GM23338 (cell line): ENCODE results near the gene ERCC6. TPM values are rescaled to one million over a fixed set of nuclear protein-coding genes. Genes with fewer than 3 reads are reported as not detected.

ENCODE experiments used
- ATAC-seq: fragments of 200-7000 bp; cut with Tn5 transposase; 3 replicates; pipeline ENCODE4 v1.9.1; 2020
- DNase-seq: peaks from one replicate; pipeline ENCODE4 v3.0.0-alpha.2; 2015; ENCODE audit warnings: low spot score
- H2AFZ ChIP-seq: fragments of 200-600 bp; sonication (generic); 2 replicates; pipeline ENCODE4 v1.8.0; 2016; ENCODE audit warnings: antibody characterized with exemption, mild to moderate bottlenecking, moderate library complexity
- H3F3A ChIP-seq: fragments of 200-600 bp; sonication (generic); replicated peaks from 2 replicates; pipeline ENCODE4 v1.8.0; 2017; ENCODE audit warnings: antibody characterized with exemption, mixed run types, low read depth
- H3K27ac ChIP-seq: fragments of 200-600 bp; sonication (generic); 2 replicates; pipeline ENCODE4 v1.6.1; 2016; ENCODE audit warnings: low read depth
- H3K27me3 ChIP-seq: fragments of 200-600 bp; sonication (generic); 2 replicates; pipeline ENCODE4 v1.8.0; 2016; ENCODE audit warnings: mild to moderate bottlenecking, mixed run types, moderate library complexity; ENCODE audit not compliant: insufficient read depth
- H3K36me3 ChIP-seq: fragments of 200-600 bp; sonication (generic); 2 replicates; pipeline ENCODE4 v1.8.0; 2016; ENCODE audit warnings: mild to moderate bottlenecking; ENCODE audit not compliant: insufficient read depth
- H3K4me1 ChIP-seq: fragments of 200-600 bp; sonication (generic); 2 replicates; pipeline ENCODE4 v1.8.0; 2016; ENCODE audit warnings: mild to moderate bottlenecking, moderate library complexity; ENCODE audit not compliant: insufficient read depth
- H3K4me2 ChIP-seq: fragments of 200-600 bp; sonication (generic); 2 replicates; pipeline ENCODE4 v1.7.1; 2017; ENCODE audit warnings: mixed run types
- H3K4me3 ChIP-seq: fragments of 200-600 bp; sonication (generic); 2 replicates; pipeline ENCODE4 v1.6.1; 2016; ENCODE audit warnings: mixed run types
- H3K79me2 ChIP-seq: fragments of 200-600 bp; sonication (generic); replicated peaks from 2 replicates; pipeline ENCODE4 v1.8.0; 2017; ENCODE audit warnings: mild to moderate bottlenecking; ENCODE audit not compliant: insufficient read depth
- H3K9me2 ChIP-seq: fragments of 200-600 bp; sonication (generic); 2 replicates; pipeline ENCODE4 v1.8.0; 2017; ENCODE audit not compliant: insufficient read depth
- H4K20me1 ChIP-seq: fragments of 200-600 bp; sonication (generic); replicated peaks from 2 replicates; pipeline ENCODE4 v1.8.0; 2017; ENCODE audit warnings: mild to moderate bottlenecking; ENCODE audit not compliant: insufficient read depth
- H3K27ac Mint-ChIP-seq: 2 replicates; pipeline ENCODE4 v1.8.0; 2020; ENCODE audit warnings: inconsistent platforms, mild to moderate bottlenecking, moderate library complexity, mixed read lengths
- H3K27me3 Mint-ChIP-seq: 3 replicates; pipeline ENCODE4 v1.8.0; 2022; ENCODE audit warnings: low read depth, mild to moderate bottlenecking, moderate library complexity, mixed read lengths, inconsistent platforms; ENCODE audit not compliant: insufficient read depth, poor library complexity
- H3K36me3 Mint-ChIP-seq: 3 replicates; pipeline ENCODE4 v1.8.0; 2021; ENCODE audit warnings: low read depth, mild to moderate bottlenecking, inconsistent platforms, moderate library complexity, mixed read lengths
- H3K4me1 Mint-ChIP-seq: 3 replicates; pipeline ENCODE4 v1.8.0; 2020; ENCODE audit warnings: mild to moderate bottlenecking, inconsistent platforms, mixed read lengths
- H3K4me3 Mint-ChIP-seq: 3 replicates; pipeline ENCODE4 v1.8.0; 2021; ENCODE audit warnings: moderate library complexity, mild to moderate bottlenecking, inconsistent platforms, mixed read lengths
- H3K9me3 Mint-ChIP-seq: 3 replicates; pipeline ENCODE4 v1.8.0; 2020; ENCODE audit warnings: moderate library complexity, mild to moderate bottlenecking, inconsistent platforms, mixed read lengths
- CREB1 ChIP-seq: fragments of 250-450 bp; sonication (Bioruptor Pico); IDR thresholded peaks from 2 replicates; pipeline ENCODE4 v1.5.0; 2020; ENCODE audit warnings: low read depth, mild to moderate bottlenecking, moderate library complexity
- ETS1 ChIP-seq: IDR thresholded peaks from 2 replicates; pipeline ENCODE4 v1.6.1; 2016; ENCODE audit warnings: antibody characterized with exemption
- EZH2 ChIP-seq: fragments of 200-600 bp; sonication (generic); IDR thresholded peaks from one replicate; pipeline ENCODE4 v1.8.0; 2017; ENCODE audit warnings: antibody characterized with exemption, mild to moderate bottlenecking, low read depth; ENCODE audit not compliant: unreplicated experiment
- EZH2phosphoT487 ChIP-seq: fragments of 200-600 bp; sonication (generic); IDR thresholded peaks from one replicate; pipeline ENCODE4 v1.8.1; 2018; ENCODE audit warnings: antibody characterized with exemption; ENCODE audit not compliant: unreplicated experiment
- JUNB ChIP-seq: IDR thresholded peaks from one replicate; pipeline ENCODE4 v1.6.1; 2016; ENCODE audit warnings: antibody characterized with exemption; ENCODE audit not compliant: unreplicated experiment
- NANOG ChIP-seq: IDR thresholded peaks from 2 replicates; pipeline ENCODE4 v1.6.1; 2016; ENCODE audit warnings: antibody characterized with exemption, borderline replicate concordance
- POLR2AphosphoS5 ChIP-seq: IDR thresholded peaks from 2 replicates; pipeline ENCODE4 v1.6.1; 2016; ENCODE audit warnings: antibody characterized with exemption, low read depth
- STAT1 ChIP-seq: IDR thresholded peaks from one replicate; pipeline ENCODE4 v1.6.1; 2016; ENCODE audit warnings: antibody characterized with exemption; ENCODE audit not compliant: unreplicated experiment
- ZNF462 ChIP-seq: fragments of 250-450 bp; sonication (Bioruptor Pico); IDR thresholded peaks from 2 replicates; pipeline ENCODE4 v1.5.0; 2020; ENCODE audit warnings: mild to moderate bottlenecking, moderate library complexity
- polyA plus RNA-seq: library from polyadenylated mRNA; unstranded; fragments of >200 nt; fragmentation: Nextera tagmentation; extraction: Ambion mirVana; gene quantifications from 2 replicates; pipeline ENCODE4 v1.2.1, GENCODE V29; 2016
- total RNA-seq: library from RNA; depleted of rRNA; stranded (reverse); fragments of >200 nt; shearing (Covaris generic); gene quantifications from 2 replicates; pipeline ENCODE4 v1.2.3, GENCODE V29; 2014

Gene ERCC6
- total and polyA plus RNA-seq, 2 experiments from 2014 or later: 2.5 to 13.8 TPM

GRCh38 chr10:49557681-49558080 lies 18.8 kb upstream of the ERCC6 start:
- TF ChIP-seq CREB1 (no peak), POLR2AphosphoS5 (no peak), ZNF462 (no peak), ETS1 (no peak), EZH2 (no peak), STAT1 (no peak), NANOG (no peak), EZH2phosphoT487 (no peak), JUNB (no peak)
- Mint-ChIP-seq H3K27me3 (peaks cover 8% of the 10 kb centered on the region), H3K36me3 (no peaks in the 10 kb centered on the region; the same call in 2 of the 3 replicates), H3K4me3 (no peak overlapping the region), H3K4me1 (peaks cover 11% of the 10 kb centered on the region), H3K27ac (no peak overlapping the region), H3K9me3 (peaks cover 15% of the 10 kb centered on the region)
- DNase-seq: no peak
- H3K36me3 ChIP-seq: no peaks in the 10 kb centered on the region; the same call in 1 of the 2 replicates
- no peak for ATAC-seq
- no peaks in the 10 kb centered on the region for H3F3A ChIP-seq
- H3K4me1 ChIP-seq: peaks cover 4% of the 10 kb centered on the region; the same call in 1 of the 2 replicates
- no peaks in the 10 kb centered on the region for H3K79me2 ChIP-seq
- H3K4me3 ChIP-seq: no peak overlapping the region
- no peak overlapping the region for H2AFZ ChIP-seq
- no peak overlapping the region for H3K27ac ChIP-seq
- no peaks in the 10 kb centered on the region for H4K20me1 ChIP-seq
- peaks cover 2% of the 10 kb centered on the region; the same call in 1 of the 2 replicates for H3K9me2 ChIP-seq
- no peak overlapping the region for H3K4me2 ChIP-seq
- H3K27me3 ChIP-seq: no peaks in the 10 kb centered on the region
